GM19455 (cell line): ENCODE data around the gene TWNK.
A peak's percentile ranks its signal among the peaks of the same experiment; 100 is the strongest.

Experiments used
- ATAC-seq: cut with Tn5 transposase; IDR thresholded peaks from one replicate; pipeline ENCODE4 v1.9.1; 2021; ENCODE audit not compliant: unreplicated experiment

TWNK gene

DNA sequence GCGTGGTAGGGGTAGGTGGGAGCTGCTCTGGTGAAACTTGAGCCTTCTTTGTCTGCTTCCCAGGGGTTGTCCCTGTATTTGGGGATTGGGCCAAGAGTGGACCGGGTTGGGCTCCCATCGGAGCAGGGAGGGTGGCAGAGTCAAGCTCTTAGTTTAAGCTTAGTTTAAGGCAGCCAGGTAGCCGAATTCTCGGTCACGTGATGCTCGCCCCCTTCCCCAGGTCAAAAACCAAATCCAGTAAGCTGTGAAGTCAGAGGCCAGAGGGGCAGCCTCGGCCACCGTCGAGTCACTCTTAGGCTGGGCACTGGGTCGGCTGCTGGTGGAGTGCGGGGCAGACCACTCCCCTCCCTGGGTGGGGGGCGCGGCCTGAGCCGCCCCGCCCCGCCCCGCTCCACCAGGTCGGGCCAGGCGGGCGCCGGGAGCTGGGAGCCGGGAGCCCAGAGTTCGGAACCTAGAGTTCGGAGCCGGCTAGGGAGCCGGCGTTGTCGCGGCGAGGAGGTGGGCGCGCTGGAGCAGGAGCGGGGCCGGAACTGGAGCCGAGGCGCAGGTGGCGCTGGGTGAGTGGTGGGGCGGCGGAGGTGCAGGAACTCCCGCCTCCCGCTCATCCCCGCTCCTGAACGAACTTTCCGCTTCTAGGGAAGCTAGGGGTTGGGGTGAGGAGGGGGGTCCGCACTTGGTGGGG lies 9.5 kb downstream of the TWNK start:
- ATAC-seq = no peak

GRCh38 chr10:100997360-100998182 lies 10.2 kb downstream of the TWNK start:
- peak; percentile 42 for ATAC-seq

DNA sequence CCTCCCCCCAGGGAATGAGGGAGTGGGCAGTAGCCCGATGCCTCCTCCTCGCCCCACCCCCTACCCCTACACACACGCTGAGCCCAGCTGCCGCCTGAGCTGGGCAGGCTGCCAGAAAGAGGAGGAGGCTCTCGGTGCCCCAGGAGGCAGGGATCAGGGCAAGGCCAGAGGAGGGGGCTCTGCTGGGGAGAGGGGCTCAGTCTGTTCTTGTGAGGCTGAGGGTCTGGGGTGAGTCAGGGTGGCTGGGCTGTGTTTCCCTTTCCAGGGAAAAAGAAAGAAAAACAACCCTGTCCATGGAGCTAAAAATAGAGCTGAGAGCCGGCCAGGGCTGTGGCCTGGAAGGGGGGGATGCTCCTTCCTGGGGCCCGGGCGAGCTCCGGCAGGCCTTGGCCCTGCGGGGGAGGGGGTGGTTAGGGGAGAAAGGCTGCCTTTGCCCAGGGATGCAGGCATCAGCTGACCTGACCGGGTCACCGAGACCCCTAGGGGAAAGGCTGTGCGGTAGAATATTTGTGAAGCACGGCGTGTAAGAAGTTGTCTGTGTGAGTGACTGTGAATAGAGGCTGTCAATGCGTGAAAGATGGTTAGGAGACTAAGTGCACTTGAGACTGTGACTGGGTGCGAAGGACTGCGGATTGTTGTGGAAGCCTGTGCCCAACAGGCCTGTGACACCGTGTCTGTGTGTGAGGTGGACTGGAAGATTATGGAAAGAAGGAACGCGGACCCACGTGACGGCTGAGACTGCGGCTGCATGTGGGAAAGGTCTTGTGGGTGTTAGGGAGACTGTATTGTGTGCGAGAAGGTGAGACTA lies 11.0 kb downstream of the TWNK start:
- peak; percentile 14 for ATAC-seq

GRCh38 chr10:100998991-100999741 lies 11.8 kb downstream of the TWNK start:
- peak; percentile 58 for ATAC-seq

- no peak for ATAC-seq
Measured at GRCh38 chr10:100999742-101000126, 12.4 kb downstream of the TWNK start, which contains the start of gene LZTS2. LZTS2 (plus strand) TSS chr10:100999808; CDS start chr10:101002539, 2,731 bp downstream.

DNA sequence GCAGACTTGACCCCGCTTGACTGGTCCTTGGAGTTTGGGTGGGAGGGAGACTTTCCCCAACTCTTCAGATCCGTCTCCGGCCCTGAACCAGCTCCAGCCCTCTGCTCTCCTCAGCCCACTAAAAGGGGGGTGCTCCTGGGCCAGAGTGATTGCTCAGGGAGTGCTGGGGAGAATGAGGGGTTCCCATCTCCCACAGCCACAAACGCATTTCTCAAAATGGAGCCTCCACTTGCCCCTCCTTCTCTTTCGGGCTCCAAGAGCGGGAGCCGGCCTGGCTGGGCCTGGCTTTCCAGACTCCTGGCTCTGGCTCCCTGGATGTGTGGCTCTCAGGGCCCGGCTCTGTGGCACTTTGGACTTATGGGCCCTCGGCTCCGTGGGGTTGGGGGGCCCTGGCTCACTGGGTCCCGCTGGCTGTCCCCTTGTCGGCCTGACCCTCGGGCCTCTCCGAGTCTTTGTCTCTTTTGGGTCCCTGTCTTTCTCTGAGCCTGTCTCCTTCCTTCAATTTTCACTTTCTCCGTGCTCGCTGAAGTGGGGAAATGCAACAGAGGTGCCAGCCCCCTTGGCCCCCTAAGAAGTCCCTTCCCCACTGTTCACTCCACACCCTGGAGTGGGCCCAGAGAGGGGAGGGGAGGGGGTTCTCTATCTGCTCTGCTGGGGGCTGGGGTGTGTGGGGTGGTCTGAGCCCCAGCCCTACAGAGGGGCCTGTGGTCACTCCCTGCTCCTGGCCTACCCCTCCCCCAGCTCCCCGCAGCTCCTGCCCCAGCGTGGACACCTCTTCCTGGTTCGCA lies 13.0 kb downstream of the TWNK start:
- no peak for ATAC-seq

DNA sequence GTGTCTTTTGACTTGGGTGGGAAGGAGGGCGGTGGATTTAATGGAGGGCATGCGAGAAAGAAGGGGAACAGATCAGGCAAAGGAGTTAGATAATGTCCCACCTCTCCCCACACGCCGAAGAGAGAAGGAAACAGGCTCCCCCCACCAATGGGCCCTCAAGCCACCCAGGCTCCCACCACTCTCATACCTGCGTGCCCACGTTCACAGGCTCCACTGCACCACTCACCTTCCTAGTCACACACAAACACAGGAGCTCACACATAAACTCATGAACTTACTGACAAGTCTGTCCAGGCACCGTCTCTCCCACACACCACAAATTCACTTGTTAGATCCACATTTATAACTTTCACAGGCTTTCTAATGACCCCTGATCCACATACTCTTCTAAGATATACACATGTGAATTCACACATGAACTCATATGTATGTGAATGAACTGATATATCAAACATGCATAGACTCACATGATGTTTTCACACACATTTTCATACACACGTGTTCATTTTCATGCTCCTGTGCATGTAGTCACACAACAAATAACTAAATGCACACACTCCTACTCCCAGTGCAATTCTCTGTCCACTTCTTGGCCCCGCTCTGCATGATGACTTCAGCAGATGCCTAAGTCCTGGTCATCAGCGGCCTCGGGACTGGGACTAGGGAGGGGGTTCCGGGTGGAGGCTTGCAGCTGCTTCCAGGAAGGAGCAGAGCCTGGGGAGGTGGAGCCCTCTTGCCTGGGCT lies 13.7 kb downstream of the TWNK start:
- no peak for ATAC-seq

DNA sequence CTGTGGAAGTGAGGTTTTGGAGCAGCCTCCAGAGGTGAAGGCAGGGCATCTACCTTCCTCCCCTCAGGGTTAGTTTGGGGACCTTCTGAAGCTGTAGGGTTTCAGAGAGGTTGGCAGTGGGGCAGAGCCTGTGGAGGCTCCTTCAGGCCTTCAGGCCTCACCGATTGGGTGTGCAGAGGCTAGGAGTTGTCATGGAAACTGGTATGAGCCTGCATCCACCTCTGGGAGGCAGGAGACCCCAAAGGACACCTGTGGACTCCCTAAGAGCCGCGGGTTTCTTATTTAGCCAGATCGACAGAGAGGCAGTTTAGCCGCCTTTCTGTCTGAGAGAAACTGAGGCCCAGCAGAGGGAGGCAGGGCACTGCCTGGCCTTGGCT lies 14.3 kb downstream of the TWNK start:
- no peak for ATAC-seq

DNA sequence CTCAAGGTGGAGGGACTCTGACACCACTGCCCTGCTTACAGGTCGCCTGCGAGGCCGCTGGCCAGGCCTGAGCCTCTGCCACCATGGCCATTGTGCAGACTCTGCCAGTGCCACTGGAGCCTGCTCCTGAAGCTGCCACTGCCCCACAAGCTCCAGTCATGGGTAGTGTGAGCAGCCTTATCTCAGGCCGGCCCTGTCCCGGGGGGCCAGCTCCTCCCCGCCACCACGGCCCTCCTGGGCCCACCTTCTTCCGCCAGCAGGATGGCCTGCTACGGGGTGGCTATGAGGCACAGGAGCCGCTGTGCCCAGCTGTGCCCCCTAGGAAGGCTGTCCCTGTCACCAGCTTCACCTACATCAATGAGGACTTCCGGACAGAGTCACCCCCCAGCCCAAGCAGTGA lies 15.1 kb downstream of the TWNK start:
- ATAC-seq = no peak

- no peak for ATAC-seq
Measured at GRCh38 chr10:101003639-101004206, 16.4 kb downstream of the TWNK start.

GRCh38 chr10:101005361-101005760 lies 18.0 kb downstream of the TWNK start:
- no peak for ATAC-seq

DNA sequence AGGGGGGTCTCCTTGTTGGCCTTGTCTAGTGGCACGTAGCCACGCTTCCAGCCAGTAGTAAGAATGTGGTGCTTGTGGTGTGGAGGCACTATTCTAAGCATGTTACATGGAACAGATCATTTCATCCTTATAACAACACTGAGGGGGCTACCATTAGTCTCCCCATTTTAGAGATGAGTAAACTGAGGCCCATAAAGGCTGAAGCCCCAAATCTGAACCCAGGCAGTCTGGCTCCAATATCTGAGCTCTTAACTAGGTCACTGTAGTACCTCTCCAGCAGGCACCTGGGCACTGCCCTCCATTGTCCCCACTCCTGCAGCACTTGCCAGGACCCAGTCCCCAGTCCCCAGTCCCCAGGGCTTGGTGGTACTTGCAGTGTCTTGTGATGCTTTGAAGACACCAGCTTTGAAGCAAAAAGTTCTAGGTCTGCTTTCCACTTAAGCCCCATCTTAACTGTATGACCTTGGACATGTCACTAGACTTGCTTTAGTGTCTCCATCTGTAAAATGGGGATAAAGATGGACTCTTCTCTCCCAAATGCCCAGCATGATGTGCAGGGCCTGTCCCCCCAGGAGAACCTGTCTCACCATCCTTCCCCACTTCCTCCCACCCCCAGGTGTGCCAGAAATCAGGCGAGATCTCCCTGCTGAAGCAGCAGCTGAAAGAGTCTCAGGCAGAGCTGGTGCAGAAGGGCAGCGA lies 18.7 kb downstream of the TWNK start:
- no peak for ATAC-seq

GRCh38 chr10:101006593-101007098 lies 19.3 kb downstream of the TWNK start:
- no peak for ATAC-seq

DNA sequence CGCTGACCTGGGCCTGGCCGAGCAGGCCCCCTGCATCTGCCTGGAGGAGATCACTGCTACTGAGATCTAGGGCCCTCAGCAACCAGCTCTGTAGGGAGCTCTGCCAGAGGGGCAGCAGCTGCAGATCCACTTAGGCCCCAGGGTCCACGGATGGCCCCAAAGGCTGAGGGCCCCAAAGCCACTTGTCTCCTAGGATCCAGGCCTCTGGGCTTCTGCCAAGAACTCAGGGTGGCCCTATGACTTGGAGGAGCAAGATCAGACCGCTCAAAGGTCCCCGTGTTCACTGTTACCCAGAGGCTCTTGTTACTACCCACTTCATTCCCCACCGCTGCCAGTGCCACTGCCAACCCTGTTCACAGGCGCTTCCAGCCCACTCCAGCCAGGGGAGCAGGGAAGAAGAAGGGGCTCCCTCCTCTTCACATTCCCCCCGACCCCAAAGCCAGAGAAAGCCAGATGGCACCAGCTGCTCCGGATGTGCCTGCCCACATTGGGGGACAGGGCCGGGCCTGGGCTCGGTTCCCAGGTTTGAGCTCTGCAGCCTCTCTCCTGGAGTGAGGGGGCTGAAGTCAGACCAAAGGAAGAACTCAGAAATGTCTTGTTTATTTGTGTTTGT lies 19.9 kb downstream of the TWNK start:
- ATAC-seq = no peak

DNA sequence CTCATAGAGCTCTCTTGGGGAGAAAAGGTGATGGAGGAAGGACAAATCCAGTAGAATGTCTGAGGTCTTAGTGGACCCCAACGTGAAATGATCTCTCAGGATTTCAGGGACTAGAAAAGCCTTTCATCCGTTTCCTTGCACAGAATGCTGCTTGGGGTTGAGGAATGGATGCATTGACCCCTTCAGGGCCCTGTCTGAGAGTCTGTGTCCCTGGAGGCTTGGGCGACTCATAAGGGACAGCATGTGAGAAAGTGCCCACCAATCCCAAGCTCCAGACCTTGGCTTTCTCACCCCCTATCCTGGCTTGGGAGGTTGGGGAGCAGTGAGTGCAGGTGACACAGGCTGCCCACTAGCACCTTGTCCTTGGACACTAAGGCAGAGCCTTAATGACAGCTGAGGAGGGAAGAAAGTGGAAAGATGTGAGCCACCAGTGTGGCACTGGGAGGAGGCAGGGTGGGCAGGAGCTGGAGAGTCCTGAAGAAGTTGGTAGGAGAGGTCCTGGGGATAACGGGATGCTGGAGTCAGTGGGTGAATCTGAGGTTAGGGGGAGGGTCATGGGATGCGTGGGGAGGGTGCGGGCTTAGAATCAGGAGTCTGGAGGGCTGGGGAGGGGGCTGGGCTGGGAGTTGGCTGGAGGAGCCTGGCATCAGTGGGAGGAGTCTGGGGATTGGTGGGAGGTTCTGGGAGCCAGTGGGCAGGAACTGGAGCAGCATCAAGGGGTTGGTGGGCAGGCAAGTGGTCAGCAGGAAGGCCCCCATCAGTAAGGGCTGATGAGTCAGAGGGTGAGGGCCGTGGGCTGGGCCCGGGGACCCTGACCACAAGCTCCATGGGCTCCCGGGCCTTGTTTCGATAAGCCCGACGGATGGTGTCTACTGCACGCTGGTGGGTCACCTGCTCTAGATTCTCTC lies 20.8 kb downstream of the TWNK start:
- ATAC-seq = no peak

DNA sequence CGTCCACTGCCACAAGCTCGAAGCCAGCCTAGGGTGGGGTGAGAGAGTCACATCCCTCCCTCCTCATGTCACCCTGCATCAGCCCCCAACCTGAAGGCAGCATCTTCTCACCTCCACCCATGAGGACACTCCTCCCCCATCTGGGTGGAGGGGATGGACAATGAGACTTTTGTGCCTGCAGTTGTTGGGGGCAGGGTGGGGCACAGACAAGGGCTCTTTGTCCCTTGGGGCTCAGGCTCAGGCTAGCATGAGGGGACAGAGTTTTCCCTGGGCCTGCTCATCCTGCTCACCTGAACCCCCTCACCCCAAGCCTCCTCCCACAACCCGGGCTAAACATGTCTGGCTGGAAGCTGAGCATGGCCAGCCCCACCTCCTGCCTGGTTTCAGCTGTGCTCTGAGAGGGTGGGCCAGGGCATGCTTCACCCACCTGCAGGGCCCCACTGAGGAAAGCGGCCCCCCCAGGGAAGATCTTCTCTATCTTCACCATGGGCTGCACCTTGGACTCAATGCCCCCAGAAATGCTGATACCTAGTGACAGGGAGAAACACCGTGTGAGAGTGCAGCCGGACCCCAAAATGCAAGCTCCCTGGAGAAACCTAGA lies 21.6 kb downstream of the TWNK start:
- ATAC-seq = no peak
